ENCODE data around the gene BEST4.
"Not testable (repeated sequence)": the region's sequence is repeated elsewhere in the genome, so short reads cannot be mapped to it uniquely, and the experiment has no call there.

Gene BEST4

DNA sequence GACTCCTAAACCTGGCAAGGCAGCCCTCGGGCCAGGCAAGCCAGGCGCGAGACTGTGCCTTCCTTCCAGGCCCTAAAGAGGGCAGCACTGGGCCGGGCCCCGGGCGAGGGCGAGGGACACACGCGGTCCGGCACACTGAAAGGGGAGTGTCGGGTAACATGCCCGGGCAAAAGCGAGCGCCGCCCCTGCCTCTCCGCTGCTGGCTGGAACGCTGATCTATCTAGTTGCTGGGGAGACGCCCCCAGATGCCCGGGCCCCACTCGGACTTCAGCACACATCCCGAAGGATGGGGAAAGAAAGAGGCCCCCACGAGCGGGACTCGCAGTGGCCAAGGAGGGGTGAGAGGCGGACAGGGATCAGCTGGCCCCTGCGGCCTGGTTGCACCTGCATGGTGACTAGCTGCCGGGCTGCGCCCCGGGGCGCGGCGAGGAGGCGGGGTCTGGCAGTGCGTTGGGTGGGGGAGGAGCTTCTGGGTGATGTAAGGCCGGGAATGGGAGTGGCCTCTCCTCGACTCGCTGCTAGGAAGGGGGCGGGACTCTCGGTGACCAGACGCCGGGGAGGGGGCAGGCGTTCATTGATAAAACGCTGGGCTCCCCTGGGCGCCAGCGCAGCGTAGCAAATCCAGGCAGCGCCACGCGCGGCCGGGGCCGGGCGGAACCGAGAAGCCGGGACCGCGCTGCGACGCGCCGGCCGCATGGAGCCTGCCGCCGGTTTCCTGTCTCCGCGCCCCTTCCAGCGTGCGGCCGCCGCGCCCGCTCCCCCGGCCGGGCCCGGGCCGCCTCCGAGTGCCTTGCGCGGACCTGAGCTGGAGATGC lies 12.0 kb upstream of the BEST4 start, which contains the start of gene PLK3:
Gene PLK3 (plus strand): TSS at position 608 of the 815 bp plus-strand sequence. CDS start 87 bp downstream, at position 695.
- Mint-ChIP-seq H3K4me3 (peak within 1 kb of the TSS; percentile 91), H3K27ac (peak within 1 kb of the TSS; percentile 99), H3K36me3 (ENCODE audit: low read depth) (peaks cover 29% of the 10 kb centered on the region), H3K27me3 (ENCODE audit: low read depth) (no peaks in the 10 kb centered on the region), H3K9me3 (no peaks in the 10 kb centered on the region), H3K4me1 (ENCODE audit: low read depth) (peaks cover 27% of the 10 kb centered on the region)

DNA sequence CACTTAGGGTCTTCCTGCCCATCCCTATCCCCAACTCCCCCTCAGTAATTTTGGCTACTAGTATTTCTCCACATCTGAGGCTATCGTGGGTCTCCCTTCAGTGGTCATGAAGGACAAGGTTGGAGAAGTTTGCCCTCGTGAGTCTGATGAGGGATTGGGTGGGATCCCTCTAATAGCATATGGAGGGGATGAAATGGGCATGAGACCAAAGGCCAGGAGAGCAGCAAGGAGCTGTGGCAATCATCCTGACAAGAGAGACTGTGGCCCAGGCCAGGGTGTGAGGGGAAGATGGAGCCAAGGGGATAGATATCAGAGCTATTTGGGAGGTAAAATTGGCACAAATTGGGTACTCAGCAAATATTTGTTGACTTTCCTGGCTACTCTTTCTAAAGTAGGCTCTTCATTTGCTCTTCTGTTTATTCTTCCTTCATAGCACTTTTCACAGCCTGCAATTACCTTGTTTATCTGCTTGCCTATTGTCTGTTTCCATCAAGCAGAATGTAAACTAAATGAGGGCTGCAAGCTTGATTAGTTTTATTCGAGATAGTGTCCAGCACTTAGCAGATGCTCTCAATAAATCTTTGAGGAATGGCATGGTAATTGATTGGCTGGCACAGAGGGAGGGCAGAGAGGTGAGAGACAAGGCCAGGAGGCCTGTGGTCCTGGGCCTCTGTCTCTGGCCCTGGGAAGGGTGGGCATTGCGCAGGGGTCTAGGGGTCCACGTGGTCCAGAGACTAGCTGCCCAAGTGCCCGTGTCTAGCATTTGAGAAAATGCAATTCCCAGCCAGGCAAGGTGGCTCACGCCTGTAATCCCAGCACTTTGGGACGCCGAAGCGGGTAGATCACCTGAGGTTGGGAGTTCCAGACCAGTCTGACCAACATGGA lies 10.8 kb upstream of the BEST4 start:
- Mint-ChIP-seq H3K4me1 (ENCODE audit: low read depth) (peaks cover 25% of the 10 kb centered on the region), H3K27me3 (ENCODE audit: low read depth) (no peaks in the 10 kb centered on the region), H3K27ac (peak overlapping the region; percentile 97), H3K36me3 (ENCODE audit: low read depth) (peaks cover 21% of the 10 kb centered on the region), H3K4me3 (peak overlapping the region; percentile 91), H3K9me3 (no peaks in the 10 kb centered on the region)

DNA sequence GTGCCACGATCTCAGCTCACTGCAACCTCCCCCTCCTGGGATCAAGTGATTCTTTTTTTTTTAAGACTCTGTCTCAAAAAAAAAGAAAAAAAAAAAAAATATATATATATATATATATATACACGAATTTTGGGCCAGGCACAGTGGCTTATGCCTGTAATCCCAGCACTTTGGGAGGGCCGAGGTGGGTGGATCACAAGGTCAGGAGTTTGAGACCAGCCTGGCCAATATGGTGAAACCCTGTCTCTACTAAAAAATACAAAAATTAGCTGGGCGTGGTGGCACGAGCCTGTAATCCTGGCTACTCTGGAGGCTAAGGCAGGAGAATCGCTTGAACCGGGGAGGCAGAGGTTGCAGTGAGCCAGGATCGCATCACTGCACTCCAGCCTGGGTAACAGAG lies 9.9 kb upstream of the BEST4 start:
- Mint-ChIP-seq H3K27ac (peak overlapping the region; percentile 26), H3K36me3 (ENCODE audit: low read depth) (peaks cover 12% of the 10 kb centered on the region), H3K4me1 (ENCODE audit: low read depth) (peaks cover 22% of the 10 kb centered on the region)
- not testable (repeated sequence) for H3K4me3 Mint-ChIP-seq; H3K9me3 Mint-ChIP-seq; H3K27me3 Mint-ChIP-seq (ENCODE audit: low read depth)

DNA sequence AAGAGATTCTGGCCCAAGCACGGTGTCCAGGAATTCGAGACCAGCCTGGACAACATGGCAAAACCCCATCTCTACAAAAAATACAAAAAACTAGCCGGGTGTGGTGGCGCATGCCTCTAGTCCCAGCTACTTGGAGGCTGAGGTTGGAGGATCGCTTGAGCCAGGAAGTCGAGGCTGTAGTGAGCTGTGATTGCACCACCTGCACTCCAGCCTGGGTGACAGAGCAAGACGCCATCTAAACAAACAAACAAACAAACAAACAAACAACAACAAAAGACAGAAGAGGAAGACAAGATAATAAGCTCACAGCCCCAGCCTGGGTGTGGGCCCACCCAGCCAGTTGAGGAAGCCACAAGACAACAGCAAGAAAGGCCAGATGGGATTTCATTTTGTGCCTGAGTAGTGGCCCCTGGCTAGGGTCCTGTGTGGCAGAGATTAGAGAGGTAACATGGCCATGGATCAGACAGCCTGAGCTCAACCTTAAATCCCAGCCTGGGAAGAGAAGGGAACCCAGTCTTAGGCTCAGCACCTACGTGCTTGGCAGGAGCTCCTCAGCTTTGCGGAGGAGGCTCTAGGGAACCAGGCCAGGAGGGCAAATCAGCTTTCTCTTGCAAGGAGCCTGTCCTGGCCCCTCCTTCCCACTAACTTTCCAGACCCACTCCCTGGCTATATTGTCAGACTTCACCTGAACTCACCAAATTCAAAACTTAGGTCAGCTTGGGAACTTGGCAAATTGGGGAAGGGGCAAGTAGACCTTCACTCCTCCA lies 4.9 kb upstream of the BEST4 start:
- no peaks in the 10 kb centered on the region for H3K27me3 Mint-ChIP-seq (ENCODE audit: low read depth)
- H3K9me3 Mint-ChIP-seq, result no peaks in the 10 kb centered on the region
- H3K4me1 Mint-ChIP-seq (ENCODE audit: low read depth), result peaks cover 3% of the 10 kb centered on the region
- H3K36me3 Mint-ChIP-seq (ENCODE audit: low read depth), result no peaks in the 10 kb centered on the region
- no peak overlapping the region for H3K4me3 Mint-ChIP-seq
- no peak overlapping the region for H3K27ac Mint-ChIP-seq

DNA sequence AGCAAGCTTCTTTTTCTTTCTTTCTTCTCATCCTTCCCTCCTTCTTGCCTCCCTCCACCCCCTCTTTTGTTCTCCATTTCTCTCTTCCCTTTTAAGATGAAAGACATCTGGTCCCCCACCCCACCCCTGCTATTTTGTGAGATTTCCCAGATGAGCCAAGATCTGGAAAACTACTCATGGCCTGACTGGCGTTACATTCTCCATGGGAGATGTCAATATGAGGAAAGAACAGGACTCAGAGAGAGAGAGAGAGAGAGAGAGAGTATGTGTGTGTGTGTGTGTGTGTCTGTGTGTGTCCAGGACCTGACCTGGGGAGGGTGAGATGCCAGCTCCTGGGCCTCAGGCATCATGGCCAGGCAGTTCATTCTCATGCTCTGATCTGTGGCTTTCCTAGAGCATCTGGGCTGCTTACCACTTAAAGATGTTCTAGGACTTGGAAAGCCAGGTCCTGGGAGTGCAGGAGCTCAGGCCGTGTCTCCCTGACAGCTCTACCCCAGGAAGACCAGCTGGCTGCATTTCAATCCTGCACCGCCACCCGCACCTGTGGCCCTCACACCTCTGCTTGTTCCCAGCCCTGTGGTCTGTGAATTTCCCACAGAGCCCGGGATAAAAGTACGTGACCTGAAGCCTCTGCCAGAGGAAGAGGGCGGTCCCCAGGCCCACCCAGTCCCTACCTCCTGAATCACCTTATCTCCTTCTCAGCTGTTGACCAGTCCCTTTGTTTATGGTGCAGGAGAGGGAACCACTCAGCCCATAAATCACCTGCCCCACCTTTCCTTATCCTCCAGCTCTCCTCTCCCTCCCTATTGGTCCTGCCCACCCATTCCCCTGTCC lies 3.2 kb upstream of the BEST4 start:
- Mint-ChIP-seq H3K9me3 (no peaks in the 10 kb centered on the region), H3K27me3 (ENCODE audit: low read depth) (no peaks in the 10 kb centered on the region), H3K4me1 (ENCODE audit: low read depth) (peaks cover 6% of the 10 kb centered on the region), H3K27ac (no peak overlapping the region), H3K4me3 (no peak overlapping the region), H3K36me3 (ENCODE audit: low read depth) (no peaks in the 10 kb centered on the region)

DNA sequence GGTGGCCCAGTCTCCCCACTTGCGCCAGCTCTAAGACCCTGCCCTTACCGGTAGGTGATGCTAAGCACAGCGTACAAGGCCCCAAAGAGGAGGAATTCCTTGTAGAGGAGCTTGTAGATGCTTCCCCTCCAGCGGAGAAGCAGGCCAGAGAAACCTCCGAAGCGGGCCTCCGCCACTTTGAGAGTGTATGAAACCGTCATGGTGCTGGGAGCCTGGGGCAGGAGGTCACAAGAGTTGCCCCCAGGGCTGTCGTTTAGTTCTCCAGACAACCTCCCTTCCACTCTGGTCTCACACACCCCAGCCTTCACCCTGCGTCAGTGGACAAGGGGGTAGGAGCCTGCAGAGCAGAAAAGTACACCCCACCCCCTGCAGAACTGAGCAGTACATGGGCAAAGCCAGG lies 464 bp downstream of the BEST4 start:
- no peak overlapping the region for H3K27ac Mint-ChIP-seq
- no peaks in the 10 kb centered on the region for H3K27me3 Mint-ChIP-seq (ENCODE audit: low read depth)
- H3K36me3 Mint-ChIP-seq (ENCODE audit: low read depth), result peaks cover 3% of the 10 kb centered on the region
- H3K4me3 Mint-ChIP-seq, result no peak overlapping the region
- H3K9me3 Mint-ChIP-seq, result no peaks in the 10 kb centered on the region
- H3K4me1 Mint-ChIP-seq (ENCODE audit: low read depth), result peaks cover 24% of the 10 kb centered on the region

DNA sequence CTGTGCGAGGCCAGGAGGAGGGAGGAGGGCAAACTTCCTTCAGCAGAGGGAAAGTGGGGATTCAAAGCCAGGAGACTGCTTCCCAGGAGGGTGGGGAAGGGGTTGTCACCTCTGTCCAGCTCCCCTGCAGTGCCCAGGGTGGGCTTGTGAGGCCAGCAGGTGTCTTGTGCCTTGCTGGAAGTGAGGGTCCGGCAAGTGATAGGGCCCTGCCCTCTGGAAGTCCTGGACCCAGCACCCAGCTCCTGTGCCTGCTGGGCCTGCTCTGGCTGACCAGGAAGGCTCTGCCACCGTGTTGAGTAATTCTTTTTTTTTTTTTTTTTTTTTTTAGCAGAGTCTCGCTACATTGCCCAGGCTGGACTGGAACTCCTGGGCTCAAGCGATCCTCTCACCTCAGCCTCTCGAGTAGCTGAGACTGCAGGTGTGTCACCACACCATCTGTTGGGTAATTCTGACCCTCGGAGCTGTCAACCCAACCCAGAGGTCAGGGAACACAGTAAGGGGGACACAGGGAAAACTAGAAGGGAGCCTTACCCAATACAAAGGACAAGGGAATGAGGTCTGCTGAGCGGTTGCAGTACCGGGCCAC lies 1.0 kb downstream of the BEST4 start:
- H3K36me3 Mint-ChIP-seq (ENCODE audit: low read depth), result peaks cover 3% of the 10 kb centered on the region
- H3K9me3 Mint-ChIP-seq, result no peaks in the 10 kb centered on the region
- no peak overlapping the region for H3K27ac Mint-ChIP-seq
- H3K4me1 Mint-ChIP-seq (ENCODE audit: low read depth), result peaks cover 24% of the 10 kb centered on the region
- H3K27me3 Mint-ChIP-seq (ENCODE audit: low read depth), result no peaks in the 10 kb centered on the region
- H3K4me3 Mint-ChIP-seq, result peak overlapping the region; percentile 65

DNA sequence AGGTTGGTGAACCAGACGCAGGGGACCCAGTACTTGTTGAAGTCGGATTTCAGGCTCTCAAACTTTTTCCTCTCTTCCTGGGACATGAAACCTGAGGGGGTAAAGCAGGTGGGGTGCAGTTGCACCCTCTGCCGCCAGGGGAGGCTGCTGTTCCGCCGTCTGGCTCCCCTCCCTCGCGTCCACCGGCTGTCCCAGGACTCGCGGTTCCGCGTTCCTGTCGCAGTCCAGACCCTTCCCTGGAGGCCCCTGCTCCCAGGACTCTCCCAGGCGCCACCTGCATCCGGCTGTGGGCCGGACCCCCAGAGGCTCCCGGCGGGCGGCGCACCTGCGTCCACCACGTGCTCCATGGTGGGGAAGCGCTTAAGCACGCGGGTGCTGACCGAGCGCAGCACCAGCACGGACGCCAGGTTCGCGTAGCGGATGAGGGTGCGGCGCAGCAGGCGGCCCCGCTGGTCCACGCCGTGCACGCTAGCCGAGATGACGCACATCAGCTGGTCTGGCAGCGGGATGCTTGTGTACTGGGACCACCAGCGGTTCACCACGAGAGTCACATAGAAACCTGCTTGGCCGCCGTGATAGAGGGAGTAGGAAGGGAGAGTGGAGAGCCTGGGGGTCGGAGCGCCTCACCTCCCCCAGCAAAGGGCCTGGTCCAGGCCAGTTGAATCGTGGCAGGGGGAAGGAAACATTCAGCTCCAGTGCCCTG lies 1.7 kb downstream of the BEST4 start:
- H3K4me3 Mint-ChIP-seq, result peak overlapping the region; percentile 65
- peaks cover 24% of the 10 kb centered on the region for H3K4me1 Mint-ChIP-seq (ENCODE audit: low read depth)
- H3K27ac Mint-ChIP-seq, result no peak overlapping the region
- no peaks in the 10 kb centered on the region for H3K9me3 Mint-ChIP-seq
- H3K27me3 Mint-ChIP-seq (ENCODE audit: low read depth), result no peaks in the 10 kb centered on the region
- peaks cover 6% of the 10 kb centered on the region for H3K36me3 Mint-ChIP-seq (ENCODE audit: low read depth)

DNA sequence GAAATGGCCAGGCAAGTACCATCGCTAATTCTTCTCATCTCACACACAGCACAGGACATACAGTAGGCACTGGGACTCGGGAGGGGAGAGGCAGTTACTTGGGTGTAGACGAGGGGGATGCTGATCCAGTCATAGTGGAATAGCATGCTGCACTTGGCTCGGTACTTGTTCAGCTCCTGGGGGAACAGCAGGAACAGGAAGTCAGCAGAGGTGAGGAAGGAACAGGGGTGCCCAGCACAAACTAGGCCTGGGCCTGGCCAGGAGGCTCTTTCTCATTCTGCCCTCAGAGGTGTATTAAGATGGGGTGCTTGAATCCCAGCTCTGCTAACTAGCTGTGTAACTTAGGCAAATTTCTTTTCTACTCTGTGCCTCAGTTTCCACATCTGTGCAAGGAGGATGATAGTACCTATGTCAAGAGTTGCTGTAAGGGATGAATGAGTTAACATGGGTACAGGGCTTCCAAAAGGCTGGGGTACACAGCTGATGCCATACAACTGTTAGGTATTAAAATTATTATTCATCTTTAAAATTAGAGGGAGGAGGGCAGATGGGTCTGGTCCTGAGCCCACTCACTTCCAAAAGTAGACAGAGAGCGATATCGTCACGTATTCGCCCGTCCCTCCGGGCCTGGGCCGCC lies 2.4 kb downstream of the BEST4 start:
- H3K4me1 Mint-ChIP-seq (ENCODE audit: low read depth), result peaks cover 26% of the 10 kb centered on the region
- H3K36me3 Mint-ChIP-seq (ENCODE audit: low read depth), result peaks cover 12% of the 10 kb centered on the region
- no peaks in the 10 kb centered on the region for H3K9me3 Mint-ChIP-seq
- no peak overlapping the region for H3K27ac Mint-ChIP-seq
- no peaks in the 10 kb centered on the region for H3K27me3 Mint-ChIP-seq (ENCODE audit: low read depth)
- H3K4me3 Mint-ChIP-seq, result peak overlapping the region; percentile 65

DNA sequence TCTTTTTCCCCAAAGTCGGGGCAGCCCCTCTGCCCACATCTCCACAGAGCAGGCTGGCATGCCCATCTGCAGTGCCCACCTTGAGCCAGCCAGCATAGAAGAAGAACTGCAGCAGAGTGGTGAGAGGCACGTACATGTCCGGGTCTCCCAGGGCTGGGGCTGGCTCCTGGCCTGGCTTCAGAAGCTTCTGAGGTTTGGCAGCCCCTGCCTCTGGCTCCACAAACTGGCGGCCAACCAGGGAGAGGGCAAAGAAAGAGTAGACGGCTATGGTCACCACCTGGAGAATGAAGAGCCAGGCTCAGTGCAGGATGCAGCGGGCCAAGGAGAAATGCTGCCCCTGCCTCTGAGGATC lies 3.0 kb downstream of the BEST4 start:
- Mint-ChIP-seq H3K9me3 (no peaks in the 10 kb centered on the region), H3K36me3 (ENCODE audit: low read depth) (peaks cover 18% of the 10 kb centered on the region), H3K4me3 (peak overlapping the region; percentile 65), H3K27ac (peak overlapping the region; percentile 45), H3K27me3 (ENCODE audit: low read depth) (no peaks in the 10 kb centered on the region), H3K4me1 (ENCODE audit: low read depth) (peaks cover 26% of the 10 kb centered on the region)

DNA sequence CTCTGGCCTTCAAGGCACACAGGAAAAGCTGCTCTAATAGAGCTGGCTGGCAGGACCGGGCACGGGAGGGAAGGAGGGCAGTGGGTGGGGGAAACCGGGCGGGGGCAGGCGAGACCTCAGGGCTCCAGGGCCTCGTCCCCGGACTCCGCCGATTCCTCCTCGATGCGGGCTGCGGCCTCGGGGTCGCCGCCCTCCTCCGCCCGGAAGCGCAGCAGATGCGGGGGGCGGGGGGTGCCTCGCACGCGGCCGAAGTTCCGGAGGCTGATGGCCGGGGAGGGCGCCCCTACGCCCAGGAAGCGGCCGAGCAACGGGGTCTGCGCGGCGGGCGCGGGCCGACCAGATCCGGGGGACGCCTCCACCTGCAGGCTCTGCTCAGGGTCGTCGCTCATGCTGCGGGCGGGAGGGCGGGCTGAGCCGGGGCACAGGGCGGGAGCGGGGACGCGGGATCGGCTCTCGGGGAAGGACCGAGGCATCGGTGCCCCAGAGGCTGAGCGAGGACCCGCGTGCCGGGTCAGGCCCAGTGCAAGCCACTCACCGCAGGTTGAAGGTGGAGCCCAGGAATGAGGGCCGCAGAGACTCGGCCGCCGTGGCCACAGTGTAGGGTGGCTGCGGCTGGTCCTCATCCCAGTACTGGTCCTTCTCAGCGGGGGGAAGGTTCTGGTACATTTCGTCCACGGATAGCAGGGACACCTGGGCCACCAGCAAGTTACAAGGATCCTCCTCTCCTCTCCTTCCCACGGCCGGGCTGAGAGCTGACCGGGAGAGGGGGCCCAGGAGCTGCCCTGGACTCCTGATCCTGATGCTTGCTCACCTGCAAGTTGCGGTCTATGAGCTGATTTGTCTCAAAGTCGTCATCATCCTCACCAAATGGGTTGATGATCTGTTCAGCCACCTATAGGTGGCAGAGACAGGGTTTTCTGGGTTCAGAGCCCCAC lies 3.6 kb downstream of the BEST4 start:
- Mint-ChIP-seq H3K4me3 (peak overlapping the region; percentile 65), H3K27ac (peak overlapping the region; percentile 45), H3K4me1 (ENCODE audit: low read depth) (peaks cover 26% of the 10 kb centered on the region), H3K27me3 (ENCODE audit: low read depth) (no peaks in the 10 kb centered on the region), H3K9me3 (no peaks in the 10 kb centered on the region), H3K36me3 (ENCODE audit: low read depth) (peaks cover 20% of the 10 kb centered on the region)

DNA sequence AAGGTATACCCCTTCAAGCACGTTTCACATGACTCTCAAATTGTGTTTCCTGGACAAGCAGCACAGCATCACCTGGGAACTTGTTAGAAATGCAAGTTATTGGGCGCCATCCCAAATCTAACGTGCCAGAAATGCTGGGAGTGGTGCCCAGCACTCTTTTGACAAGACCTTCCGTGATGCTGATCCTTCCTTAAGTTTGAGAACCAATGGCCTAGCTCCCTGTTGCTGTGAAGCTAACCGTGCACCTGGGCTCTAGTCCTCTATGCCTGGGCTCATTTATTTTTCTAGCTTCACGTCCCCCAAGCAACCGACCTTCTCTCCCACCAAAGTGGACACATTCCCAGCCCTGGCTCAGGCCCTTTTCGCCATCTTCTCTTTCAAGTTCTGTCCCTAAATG lies 4.3 kb downstream of the BEST4 start:
- Mint-ChIP-seq H3K36me3 (ENCODE audit: low read depth) (peaks cover 26% of the 10 kb centered on the region), H3K4me1 (ENCODE audit: low read depth) (peaks cover 30% of the 10 kb centered on the region), H3K4me3 (peak overlapping the region; percentile 47), H3K9me3 (no peaks in the 10 kb centered on the region), H3K27me3 (ENCODE audit: low read depth) (no peaks in the 10 kb centered on the region), H3K27ac (peak overlapping the region; percentile 43)
